Measurements from ENCODE around the gene RHOB.

RHOB gene

GRCh38 chr2:20476950-20477349 lies 30.1 kb downstream of the RHOB start:
- no peak overlapping the region for H3K4me3 ChIP-seq (ENCODE audit: low read depth, low read length)
- TF ChIP-seq, protein P1, sequence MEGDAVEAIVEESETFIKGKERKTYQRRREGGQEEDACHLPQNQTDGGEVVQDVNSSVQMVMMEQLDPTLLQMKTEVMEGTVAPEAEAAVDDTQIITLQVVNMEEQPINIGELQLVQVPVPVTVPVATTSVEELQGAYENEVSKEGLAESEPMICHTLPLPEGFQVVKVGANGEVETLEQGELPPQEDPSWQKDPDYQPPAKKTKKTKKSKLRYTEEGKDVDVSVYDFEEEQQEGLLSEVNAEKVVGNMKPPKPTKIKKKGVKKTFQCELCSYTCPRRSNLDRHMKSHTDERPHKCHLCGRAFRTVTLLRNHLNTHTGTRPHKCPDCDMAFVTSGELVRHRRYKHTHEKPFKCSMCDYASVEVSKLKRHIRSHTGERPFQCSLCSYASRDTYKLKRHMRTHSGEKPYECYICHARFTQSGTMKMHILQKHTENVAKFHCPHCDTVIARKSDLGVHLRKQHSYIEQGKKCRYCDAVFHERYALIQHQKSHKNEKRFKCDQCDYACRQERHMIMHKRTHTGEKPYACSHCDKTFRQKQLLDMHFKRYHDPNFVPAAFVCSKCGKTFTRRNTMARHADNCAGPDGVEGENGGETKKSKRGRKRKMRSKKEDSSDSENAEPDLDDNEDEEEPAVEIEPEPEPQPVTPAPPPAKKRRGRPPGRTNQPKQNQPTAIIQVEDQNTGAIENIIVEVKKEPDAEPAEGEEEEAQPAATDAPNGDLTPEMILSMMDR (IDR thresholded peaks at IDR 0.05; ENCODE audit: low read depth, low read length) = no peak
- TF ChIP-seq POLR2A (IDR thresholded peaks at IDR 0.05; ENCODE audit: extremely low read depth, insufficient read length) = no peak
- TF ChIP-seq MAX (IDR thresholded peaks at IDR 0.05; ENCODE audit: low read depth, low read length) = no peak
- TF ChIP-seq MYC (IDR thresholded peaks at IDR 0.05; ENCODE audit: low read depth, low read length) = no peak
- no peak for DNase-seq (ENCODE audit: low read depth)

DNA sequence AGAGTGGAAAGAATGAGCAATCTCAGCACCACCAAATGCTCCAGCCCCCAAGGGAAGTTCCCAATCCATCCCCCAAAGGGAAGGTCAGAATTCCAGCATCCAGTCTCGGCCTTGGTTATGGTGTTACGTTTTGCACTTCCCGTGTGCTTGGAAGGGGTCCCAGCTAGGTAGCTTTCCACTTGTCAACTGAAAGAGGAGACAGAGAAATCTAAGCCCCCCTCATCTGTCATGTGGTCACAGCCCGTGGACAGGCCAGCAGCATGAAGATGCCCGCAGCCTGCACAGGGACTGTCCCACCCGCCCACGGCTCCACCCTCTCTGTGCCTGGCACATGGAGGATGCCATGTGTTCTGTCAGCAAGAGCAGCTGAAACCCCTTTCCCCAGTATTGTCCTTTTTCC lies 32.1 kb downstream of the RHOB start:
- no peak for DNase-seq (ENCODE audit: low read depth)
- TF ChIP-seq MAX (IDR thresholded peaks at IDR 0.05; ENCODE audit: low read depth, low read length) (no peak), POLR2A (IDR thresholded peaks at IDR 0.05; ENCODE audit: extremely low read depth, insufficient read length) (no peak), MYC (IDR thresholded peaks at IDR 0.05; ENCODE audit: low read depth, low read length) (no peak)
- TF ChIP-seq, protein P1 (IDR thresholded peaks at IDR 0.05; ENCODE audit: low read depth, low read length) = no peak
- no peak overlapping the region for H3K4me3 ChIP-seq (ENCODE audit: low read depth, low read length)

DNA sequence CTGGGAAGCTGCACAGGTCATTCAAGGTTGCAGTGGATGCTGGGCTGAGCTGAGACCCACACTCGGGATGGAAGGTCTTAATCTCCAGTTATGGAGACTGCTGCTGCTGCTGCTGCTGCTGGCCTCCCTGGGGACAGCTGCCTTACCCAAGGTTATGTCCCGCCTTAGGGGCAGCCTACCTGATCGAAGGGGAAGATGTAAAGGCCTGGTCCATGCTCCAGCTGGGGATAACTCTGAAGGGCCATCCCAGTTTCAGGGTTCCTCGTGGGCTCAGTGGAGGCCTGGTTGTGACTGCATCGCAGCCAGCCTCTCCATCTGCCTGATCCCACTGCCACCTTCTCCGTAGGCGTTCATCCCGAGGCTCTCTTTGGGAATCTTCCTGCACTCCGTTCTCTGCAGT lies 33.0 kb downstream of the RHOB start:
- no peak overlapping the region for H3K4me3 ChIP-seq (ENCODE audit: low read depth, low read length)
- DNase-seq (ENCODE audit: low read depth) = no peak
- TF ChIP-seq, protein P1 (IDR thresholded peaks at IDR 0.05; ENCODE audit: low read depth, low read length) = no peak
- TF ChIP-seq MYC (IDR thresholded peaks at IDR 0.05; ENCODE audit: low read depth, low read length) (no peak), MAX (IDR thresholded peaks at IDR 0.05; ENCODE audit: low read depth, low read length) (no peak), POLR2A (IDR thresholded peaks at IDR 0.05; ENCODE audit: extremely low read depth, insufficient read length) (no peak)

DNA sequence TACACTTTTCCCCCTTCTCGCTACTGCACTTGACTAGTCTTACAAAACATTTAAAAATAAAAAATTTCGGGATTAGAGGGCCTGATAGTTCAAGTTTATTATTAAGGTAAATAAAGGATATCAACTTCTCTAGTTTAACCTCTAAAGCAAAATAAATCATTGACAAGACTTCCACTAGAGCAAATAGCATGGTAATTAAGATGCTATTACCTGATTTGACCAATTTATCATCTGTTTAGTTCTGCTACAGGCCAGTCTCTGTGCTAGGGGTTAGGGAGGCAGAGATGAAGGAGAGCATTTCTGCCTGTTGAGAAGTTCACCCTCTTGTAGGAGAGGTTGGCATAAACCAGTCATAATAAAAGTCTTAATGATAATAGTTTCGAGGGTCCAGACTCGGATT lies 34.0 kb downstream of the RHOB start:
- H3K4me3 ChIP-seq (ENCODE audit: low read depth, low read length) = no peak overlapping the region
- TF ChIP-seq MYC (IDR thresholded peaks at IDR 0.05; ENCODE audit: low read depth, low read length) (no peak), MAX (IDR thresholded peaks at IDR 0.05; ENCODE audit: low read depth, low read length) (no peak), POLR2A (IDR thresholded peaks at IDR 0.05; ENCODE audit: extremely low read depth, insufficient read length) (no peak)
- TF ChIP-seq, protein P1 (IDR thresholded peaks at IDR 0.05; ENCODE audit: low read depth, low read length) = no peak
- no peak for DNase-seq (ENCODE audit: low read depth)

GRCh38 chr2:20481798-20482405 lies 35.0 kb downstream of the RHOB start:
- TF ChIP-seq MYC (IDR thresholded peaks at IDR 0.05; ENCODE audit: low read depth, low read length) (no peak), MAX (IDR thresholded peaks at IDR 0.05; ENCODE audit: low read depth, low read length) (no peak), POLR2A (IDR thresholded peaks at IDR 0.05; ENCODE audit: extremely low read depth, insufficient read length) (no peak)
- TF ChIP-seq, protein P1 (IDR thresholded peaks at IDR 0.05; ENCODE audit: low read depth, low read length) = no peak
- H3K4me3 ChIP-seq (ENCODE audit: low read depth, low read length) = no peak overlapping the region
- DNase-seq (ENCODE audit: low read depth) = no peak
